GM21619 (cell line): ENCODE results near the gene GSTO1.

Experiments used
- ATAC-seq: cut with Tn5 transposase; IDR thresholded peaks from one replicate; pipeline ENCODE4 v1.9.1; 2021; ENCODE audit not compliant: unreplicated experiment

Gene GSTO1

DNA sequence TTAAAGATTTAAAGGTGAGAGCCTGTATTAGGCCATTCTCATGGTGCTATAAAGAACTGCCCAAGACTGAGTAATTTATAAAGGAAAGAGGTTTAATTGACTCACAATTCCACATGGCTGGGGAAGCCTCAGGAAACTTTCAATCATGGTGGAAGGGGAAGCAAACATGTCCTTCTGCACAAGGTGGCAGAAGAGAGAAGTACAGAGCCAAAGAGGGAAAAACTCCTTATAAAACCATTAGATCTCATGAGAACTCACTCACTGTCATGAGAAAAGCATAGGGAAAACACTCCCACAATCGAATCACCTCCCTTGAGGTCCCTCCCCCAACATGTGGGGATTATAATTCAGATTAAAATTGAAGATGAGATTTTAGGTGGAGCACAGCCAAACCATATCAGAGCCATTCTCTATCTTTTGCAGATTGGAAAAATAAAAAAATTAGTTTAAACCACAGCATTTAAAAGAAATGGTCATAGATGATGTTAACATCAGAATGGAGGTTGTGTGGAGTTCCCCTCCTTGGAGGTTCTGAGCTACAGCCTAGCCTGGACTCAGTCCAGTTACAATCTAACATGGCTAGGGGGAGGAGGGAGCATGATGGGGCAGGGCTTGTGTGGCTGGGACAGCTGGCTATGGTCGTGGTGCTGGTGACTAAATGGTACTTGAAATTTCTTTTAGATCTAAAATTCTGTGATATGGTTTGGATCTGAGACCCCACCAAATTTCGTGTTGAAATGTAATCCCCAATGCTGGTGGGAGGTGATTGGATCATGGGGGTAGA lies 47.4 kb downstream of the GSTO1 start:
- ATAC-seq: no peak

DNA sequence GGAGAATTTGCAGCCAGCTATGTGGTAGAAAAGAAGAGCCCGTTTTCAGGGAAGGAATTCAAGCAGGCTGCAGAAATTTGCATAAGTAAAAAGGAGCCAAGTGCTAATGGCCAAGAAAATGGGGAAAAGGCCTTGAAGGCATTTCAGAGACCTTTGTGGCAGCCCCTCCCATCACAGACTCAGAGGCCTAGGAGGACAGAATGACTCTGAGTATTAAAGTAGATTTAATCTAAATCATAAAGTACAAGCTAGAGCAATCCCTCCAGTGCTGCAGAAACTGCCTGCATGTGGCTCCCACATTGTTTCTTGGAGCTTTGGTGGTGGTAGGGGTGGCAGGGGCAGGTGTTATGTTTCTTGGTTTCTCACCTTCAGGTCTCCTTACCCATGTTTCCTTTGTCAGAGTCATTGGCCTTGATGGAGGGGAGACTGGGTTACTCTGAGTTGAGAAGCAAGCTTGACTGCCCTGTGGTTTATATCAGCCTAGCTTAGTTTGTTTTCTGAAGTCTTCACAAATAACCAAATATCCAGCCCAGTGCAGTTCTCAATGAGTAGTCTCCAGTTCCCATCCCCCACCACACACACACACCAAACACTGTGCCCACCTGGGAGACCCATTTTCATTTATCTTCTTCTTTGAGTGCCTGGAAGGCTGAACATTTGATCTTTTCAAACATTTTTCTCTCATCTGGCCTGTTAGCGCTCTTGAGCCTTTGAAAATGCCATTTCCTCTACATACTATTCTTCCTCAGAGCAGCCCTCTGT lies 49.1 kb downstream of the GSTO1 start:
- ATAC-seq: no peak

DNA sequence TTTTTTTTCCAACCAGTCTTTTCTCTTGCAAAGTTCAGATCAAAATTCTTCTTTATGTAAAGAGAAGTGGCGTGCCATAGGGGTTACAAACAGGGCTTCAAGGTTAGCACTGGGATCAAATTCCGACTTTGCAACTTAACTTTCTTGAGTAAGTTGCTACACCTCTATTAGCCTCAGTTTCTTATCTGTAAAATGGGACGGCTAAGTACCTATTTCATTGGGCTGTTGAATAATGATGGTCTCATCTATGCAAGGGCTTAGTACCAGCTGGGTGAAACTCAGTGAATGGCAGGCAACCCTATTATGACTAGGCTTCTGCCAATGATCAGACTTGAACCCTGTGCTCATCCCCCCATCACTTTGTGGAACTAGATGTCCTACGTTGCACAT lies 49.7 kb downstream of the GSTO1 start:
- no peak for ATAC-seq

DNA sequence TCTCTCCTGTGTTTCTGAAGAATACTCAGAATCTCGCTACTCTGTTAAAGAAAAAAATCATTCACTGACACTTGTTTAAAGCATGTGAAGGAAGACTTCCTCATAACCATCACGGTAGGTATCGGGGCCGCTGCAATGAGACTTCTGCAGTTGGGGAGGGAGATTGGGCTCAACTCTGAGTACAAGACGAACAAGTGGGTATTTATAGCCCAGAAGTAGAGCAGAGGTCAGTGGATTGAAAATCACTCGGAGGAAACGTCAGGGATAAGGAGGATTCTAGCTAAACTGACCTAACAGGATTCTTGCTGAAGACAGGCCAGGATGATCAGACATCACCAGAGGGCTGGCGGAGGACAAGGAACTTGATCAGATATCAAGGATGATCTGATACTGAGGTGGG lies 50.2 kb downstream of the GSTO1 start:
- ATAC-seq: no peak

DNA sequence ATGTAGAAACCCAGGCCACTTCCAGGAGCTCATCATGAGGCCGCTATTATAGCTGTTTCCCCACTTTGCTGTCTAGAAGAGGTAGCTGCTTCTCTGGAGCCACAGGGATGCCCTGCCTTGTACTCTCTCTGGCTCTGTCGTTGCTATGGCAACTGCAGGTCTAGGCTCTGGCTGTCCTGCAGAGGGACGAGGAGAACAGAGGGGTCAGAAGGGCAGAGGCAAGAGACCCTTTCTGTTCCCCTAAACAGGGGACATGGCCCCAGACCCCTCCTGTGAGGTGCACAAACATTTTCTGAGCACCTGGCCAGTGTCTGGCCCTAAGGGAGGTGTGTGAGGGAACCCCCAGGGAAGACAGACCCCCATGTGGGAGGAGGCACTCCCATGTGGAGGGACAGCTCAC lies 52.2 kb downstream of the GSTO1 start:
- ATAC-seq: no peak

DNA sequence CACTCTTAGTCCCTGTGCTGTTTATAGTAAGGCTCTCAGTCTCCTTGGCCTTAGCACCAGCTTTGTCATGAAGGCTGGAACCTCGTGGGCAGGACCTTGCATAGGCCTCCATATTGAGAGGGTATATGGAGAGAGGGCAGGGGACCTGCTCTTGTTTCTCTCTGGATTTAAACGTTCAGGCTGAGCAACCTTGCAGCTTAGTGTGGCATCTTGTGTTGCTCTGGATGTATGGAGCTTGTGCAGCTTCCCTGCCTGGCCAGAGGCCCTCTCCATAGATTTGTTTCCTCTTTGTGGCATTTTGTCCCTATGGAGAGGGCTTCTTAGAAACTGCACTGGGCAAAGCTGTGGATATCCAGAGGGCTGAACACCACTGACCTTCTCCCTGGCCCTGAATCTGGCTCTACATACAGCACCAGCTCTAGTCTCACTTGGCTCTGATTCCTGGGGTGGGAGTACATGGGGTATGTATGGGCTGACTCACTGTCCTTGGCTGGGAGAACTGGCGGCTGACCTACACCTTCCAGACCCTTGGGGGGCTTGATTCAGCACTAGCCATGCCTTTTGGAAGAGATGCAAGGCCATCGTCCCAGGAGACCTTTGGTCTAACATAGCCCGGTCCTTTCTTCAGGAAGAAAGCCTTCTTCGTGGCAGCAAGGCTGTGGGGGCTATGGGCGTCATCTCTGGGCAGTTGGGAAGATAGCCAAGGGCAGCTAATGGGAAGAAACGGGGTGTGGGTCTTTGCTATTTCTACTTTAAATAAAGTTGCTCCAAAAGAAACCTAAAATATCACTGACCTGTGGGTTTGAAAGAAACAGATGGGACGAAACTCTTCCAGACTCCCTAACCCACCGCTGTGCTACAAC lies 53.1 kb downstream of the GSTO1 start:
- ATAC-seq: no peak

DNA sequence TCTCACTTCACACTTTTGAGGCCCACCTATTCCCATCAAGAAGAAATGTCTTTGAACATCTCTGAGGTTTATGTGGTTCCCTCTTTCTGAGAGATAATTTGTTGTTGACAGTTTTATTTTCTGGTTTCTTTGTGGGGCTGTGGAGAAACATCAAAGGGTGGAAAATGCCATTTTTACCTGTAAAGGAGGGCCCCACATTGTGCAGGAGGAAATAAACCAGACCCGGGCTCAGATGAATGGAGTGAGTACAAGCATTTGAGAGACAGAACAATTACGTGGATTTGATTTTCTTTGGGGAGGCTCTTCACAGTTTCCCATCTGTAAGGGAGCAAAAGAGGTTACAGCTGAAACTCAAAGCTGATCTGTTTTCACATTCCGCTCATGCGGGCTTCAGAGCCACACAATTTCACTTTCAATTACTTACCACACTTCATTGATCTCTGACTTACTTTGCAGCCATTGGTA lies 53.8 kb downstream of the GSTO1 start:
- peak; percentile 76 for ATAC-seq

DNA sequence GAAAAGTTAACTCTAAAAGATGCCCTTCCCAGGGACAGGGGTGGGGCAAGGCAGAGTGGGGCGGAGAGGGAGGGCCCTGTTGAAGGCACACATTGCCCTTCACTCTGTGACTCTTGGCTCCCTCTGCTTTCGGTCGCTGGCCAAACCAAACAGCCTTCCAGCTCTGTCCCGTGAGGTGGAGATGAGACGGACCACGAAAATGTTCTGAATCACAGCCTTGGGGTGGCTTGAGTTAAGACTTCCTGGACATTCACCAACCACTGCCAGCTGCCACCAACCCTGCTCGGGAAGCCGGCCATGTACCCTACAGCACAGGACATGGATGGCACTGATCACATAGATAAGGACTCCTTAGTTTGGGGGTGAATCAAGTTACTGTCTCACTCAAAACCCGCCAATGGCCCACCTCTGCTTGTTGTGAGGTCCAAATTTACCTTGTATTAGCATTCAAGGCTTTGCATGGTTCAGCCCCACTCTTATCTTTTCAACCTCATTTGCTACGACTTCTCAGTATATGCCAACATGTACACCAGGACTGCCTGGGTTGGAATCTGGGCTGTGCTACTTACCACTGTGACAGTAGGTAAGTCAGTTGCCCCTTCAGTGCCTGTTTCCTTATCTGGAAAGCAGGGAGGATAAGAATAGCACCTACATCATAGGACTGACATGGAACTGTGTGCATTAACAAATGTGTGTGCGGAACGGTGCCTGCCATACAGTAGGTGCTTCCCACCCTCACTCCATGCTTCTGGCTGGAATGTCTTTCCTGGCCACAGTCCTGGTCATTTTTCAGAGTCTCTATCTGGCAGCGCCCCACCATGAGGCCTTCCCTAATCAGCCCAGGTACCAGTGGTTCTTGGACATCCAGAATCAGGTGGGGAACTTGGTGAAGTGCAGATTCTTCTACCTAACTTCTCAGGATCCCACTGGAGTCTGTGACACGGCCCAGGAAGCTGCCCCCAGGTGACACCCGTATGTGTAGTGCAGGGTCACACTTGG lies 55.6 kb downstream of the GSTO1 start:
- ATAC-seq: no peak

DNA sequence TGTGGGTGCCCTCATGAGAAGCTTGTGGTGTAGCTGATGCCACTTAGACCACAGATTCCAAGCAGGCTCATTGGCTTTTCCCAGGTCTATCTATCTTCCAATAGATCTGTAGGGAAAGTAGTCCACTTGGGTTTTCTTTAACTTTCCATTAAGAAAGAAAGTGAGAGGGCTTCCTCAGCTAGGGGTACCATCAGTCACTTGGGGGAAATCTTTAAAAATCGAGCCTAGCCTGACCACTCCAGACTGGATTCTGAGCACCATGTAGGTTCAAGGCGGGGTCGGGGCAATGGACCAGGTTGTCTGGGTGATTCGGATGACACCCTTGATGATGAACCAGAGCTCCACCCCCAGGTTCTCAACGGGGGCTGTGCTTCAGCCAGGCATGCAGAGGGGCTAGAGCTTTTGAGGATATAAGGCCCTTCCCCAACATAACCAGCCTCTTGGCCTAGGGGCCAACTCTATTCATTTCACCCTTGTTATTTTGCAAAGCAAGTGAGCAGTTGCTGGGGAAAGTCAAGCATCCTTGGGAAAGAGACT lies 56.6 kb downstream of the GSTO1 start:
- ATAC-seq: no peak

DNA sequence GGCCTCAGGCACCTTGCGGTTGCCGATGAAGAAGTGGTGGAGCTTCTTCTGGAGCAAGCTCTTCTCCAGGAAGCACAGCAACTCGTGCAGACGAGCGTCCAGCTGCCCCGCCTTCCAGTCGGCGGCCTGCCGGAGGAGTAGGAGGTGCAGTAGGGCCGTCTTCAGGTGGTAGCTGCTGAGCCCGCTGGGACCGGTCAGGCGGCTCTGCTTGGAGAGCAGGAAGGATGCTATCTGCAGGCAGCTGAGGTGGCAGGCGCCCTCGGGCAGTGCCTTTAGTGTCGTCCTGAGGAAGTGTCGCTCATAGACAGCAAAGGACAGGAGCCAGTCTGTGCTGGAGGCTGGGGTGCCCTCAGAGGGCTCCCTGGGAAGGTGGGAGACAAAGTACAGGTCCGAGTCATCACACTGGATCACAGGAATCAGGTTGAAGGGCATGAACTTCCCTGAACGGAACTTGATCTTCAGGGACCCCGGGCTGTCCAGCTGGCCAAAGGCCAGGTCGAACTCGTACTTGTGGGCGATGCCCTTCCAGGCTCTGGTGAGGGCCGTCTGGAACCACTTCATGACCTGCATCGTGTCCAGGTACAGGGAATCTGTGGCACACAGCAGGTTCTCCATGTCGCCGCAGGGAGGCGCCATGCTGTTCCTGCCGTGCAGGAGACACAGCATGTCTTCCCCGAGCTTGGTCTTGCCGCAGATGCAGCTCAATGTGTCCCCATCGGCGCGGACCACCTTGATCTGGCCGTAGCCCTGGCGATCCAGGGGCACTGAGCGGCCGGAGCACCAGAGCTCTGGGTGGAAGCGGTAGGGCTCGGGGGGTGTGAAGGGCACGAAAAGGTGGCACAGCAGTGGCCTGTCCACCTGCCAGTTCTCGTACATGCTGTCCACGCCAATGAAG lies 60.1 kb downstream of the GSTO1 start:
- no peak for ATAC-seq

DNA sequence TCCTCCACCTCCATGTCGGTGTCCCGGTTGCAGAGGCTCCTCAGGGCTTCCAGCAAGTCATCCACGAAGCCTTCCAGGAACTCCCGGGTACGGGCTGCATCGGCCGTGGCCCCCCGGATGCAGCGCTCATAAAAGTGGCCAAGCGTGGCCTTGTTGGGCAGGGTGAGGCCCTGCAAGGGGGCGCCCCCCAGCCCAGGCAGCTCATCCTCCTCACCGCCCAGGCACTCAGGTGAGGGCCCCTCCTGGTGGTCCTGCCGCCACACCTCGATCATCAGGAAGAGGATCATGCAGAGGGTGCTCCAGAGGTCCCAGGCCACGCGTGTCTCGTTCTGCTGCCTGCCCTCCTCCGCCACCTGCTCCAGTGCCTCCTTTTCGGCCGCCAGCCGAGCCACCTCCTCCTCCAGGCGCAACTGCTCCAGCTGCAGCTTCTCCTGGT lies 60.8 kb downstream of the GSTO1 start:
- no peak for ATAC-seq

DNA sequence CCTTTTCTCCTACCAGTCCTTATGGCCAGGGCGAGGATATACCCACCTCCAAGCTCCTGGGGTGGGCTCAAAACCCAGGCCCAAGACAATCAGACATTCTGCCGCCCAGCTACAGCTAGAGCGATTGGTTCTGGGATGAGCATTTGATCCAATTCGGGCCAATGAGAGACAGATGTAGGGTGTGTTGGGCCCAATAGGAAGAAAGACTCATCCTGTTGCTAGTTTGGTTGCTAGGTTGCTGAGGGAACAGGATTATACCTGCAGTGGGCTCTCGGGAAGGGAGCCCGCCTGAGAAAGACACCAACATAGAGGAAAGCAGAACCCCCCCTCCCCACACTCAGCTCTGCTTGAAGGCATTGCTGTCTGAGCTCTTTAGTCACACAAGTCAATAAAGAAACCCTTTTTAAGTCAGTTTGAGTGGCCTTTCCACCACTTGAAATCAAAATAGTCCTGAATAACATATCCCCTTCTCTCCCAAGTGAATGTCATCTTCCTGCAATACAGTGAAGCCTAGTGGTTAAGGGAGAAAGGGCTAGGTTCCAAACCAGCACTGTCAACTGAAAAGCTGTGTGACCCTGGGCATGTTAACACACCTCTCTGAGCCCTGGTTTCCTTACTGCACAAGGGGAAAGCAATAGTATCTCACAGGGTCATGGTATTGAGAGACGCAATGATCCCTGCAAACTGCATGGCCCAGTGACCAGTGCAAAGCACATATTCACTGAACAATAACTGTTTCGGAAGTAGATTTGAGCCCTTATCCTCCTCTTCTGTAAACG lies 61.8 kb downstream of the GSTO1 start:
- ATAC-seq: no peak
